B cell (primary cell): ENCODE data around the gene OGG1. TPM values are rescaled to one million over a fixed set of nuclear protein-coding genes. Genes with fewer than 3 reads are reported as not detected.

Experiments used
- ATAC-seq: fragments of 200-7000 bp; cut with Tn5 transposase; one replicate; pipeline ENCODE4 v1.10.0; 2021; ENCODE audit warnings: low read depth, mild to moderate bottlenecking, moderate number of reproducible peaks, moderate library complexity
- CTCF ChIA-PET: fragments of 350-600 bp; sonication (Branson Sonifier 250); formaldehyde crosslinking; loops from one replicate; lab custom pipeline; 2021; ENCODE audit warnings: antibody characterized with exemption, inconsistent platforms; lab: Charles Lee
- POLR2A ChIA-PET: fragments of 350-600 bp; sonication (Branson Sonifier 250); formaldehyde crosslinking; loops from one replicate; lab custom pipeline; 2021; ENCODE audit warnings: antibody characterized with exemption; lab: Charles Lee
- DNase-seq: peaks from one replicate; pipeline ENCODE4 v3.0.0; 2013
- H2AFZ ChIP-seq: 2 replicates; pipeline ENCODE4 v1.6.1; 2012; ENCODE audit warnings: mild to moderate bottlenecking, low read depth, low read length; ENCODE audit not compliant: insufficient read depth, poor library complexity, severe bottlenecking
- H3K27ac ChIP-seq, 2 donors: 1 replicate in 1 of 2; 2 replicates in 1 of 2; pipeline ENCODE4 v1.5.1; 2012 to 2013; ENCODE audit warnings: low read length in 2 of 2, mild to moderate bottlenecking in 2 of 2, moderate library complexity in 1 of 2
- H3K27me3 ChIP-seq, 4 experiments: fragments of 200-600 bp in 1 of 4; sonication (generic) in 1 of 4; replicated peaks in 1 of 4; 1 replicate in 2 of 4; 2 replicates in 2 of 4; pipeline versions ENCODE4 v1.6.1 to v1.7.0; 2013 to 2016; ENCODE audit warnings: low read length in 3 of 4, mild to moderate bottlenecking in 2 of 4, mixed read lengths in 1 of 4, moderate library complexity in 1 of 4; ENCODE audit not compliant: insufficient read depth in 4 of 4, control insufficient read depth in 3 of 4; ENCODE audit errors: control extremely low read depth in 1 of 4
- H3K36me3 ChIP-seq, 2 experiments: replicated peaks in 1 of 2; 1 replicate in 1 of 2; 2 replicates in 1 of 2; pipeline versions ENCODE4 v1.6.1 to v1.7.1; 2013; ENCODE audit warnings: low read length in 1 of 2; ENCODE audit not compliant: insufficient read depth in 2 of 2, control insufficient read depth in 1 of 2; ENCODE audit errors: control extremely low read depth in 1 of 2, extremely low read depth in 1 of 2
- H3K4me1 ChIP-seq, 2 donors: fragments of 200-600 bp in 1 of 2; sonication (generic) in 1 of 2; 1 replicate in 1 of 2; 2 replicates in 1 of 2; pipeline versions ENCODE4 v1.5.1 to v1.6.1; 2013 to 2017; ENCODE audit warnings: low read length in 2 of 2; ENCODE audit not compliant: control insufficient read depth in 2 of 2, insufficient read depth in 2 of 2
- H3K4me2 ChIP-seq: replicated peaks from 2 replicates; pipeline ENCODE3; 2012; ENCODE audit warnings: mild to moderate bottlenecking, low read depth, low read length; ENCODE audit not compliant: poor library complexity, severe bottlenecking
- H3K4me3 ChIP-seq, 5 experiments: fragments of 200-600 bp in 1 of 5; sonication (generic) in 1 of 5; 1 replicate in 3 of 5; 2 replicates in 2 of 5; pipeline versions ENCODE4 v1.5.1 to v1.7.0; 2011 to 2016; ENCODE audit warnings: low read length in 4 of 5, mild to moderate bottlenecking in 4 of 5, low read depth in 2 of 5, control low read depth in 1 of 5, moderate library complexity in 1 of 5; ENCODE audit not compliant: insufficient read depth in 1 of 5; ENCODE audit errors: control extremely low read depth in 1 of 5, extremely low read depth in 1 of 5
- H3K79me2 ChIP-seq: fragments of 200-600 bp; sonication (generic); one replicate; pipeline ENCODE4 v1.6.0; 2016; ENCODE audit warnings: low read length; ENCODE audit not compliant: control insufficient read depth, insufficient read depth
- H3K9ac ChIP-seq: fragments of 200-600 bp; sonication (generic); 2 replicates; pipeline ENCODE4 v1.6.1; 2017; ENCODE audit warnings: mild to moderate bottlenecking, low read length, moderate library complexity
- H3K9me3 ChIP-seq, 3 donors: one replicate each; pipeline versions ENCODE4 v1.6.1 to v1.7.1; 2013; ENCODE audit warnings: low read length in 2 of 3; ENCODE audit not compliant: control insufficient read depth in 2 of 3, insufficient read depth in 1 of 3; ENCODE audit errors: control extremely low read depth in 1 of 3
- H4K20me1 ChIP-seq: 2 replicates; pipeline ENCODE4 v1.6.0; 2012; ENCODE audit warnings: mild to moderate bottlenecking, low read length; ENCODE audit not compliant: insufficient read depth, control insufficient read depth, poor library complexity, severe bottlenecking
- H3K27ac Mint-ChIP-seq: one replicate; pipeline ENCODE4 v1.8.0; 2021; ENCODE audit warnings: mixed read lengths
- H3K27me3 Mint-ChIP-seq: one replicate; pipeline ENCODE4 v1.8.0; 2021; ENCODE audit warnings: mixed read lengths
- H3K4me1 Mint-ChIP-seq: one replicate; pipeline ENCODE4 v1.8.0; 2021; ENCODE audit warnings: mixed read lengths
- H3K4me3 Mint-ChIP-seq: one replicate; pipeline ENCODE4 v1.8.0; 2021; ENCODE audit warnings: mixed read lengths
- H3K9me3 Mint-ChIP-seq: one replicate; pipeline ENCODE4 v1.8.0; 2022; ENCODE audit warnings: mixed read lengths; ENCODE audit not compliant: insufficient read depth
- CTCF ChIP-seq: fragments of 200-600 bp; IDR thresholded peaks from one replicate; pipeline ENCODE4 v1.8.0; 2022; ENCODE audit warnings: antibody characterized with exemption, mild to moderate bottlenecking
- EZH2 ChIP-seq: IDR thresholded peaks from 2 replicates; pipeline ENCODE4 v1.6.1; 2012; ENCODE audit warnings: borderline replicate concordance, low read depth, mild to moderate bottlenecking, moderate library complexity, low read length; ENCODE audit not compliant: insufficient read depth, poor library complexity, severe bottlenecking
- WGBS: methylation state at CpG from one replicate; pipeline ENCODE4 v1.1.5; 2013; ENCODE audit warnings: missing lambda C conversion rate; ENCODE audit not compliant: insufficient coverage; 5-methylcytosine and 5-hydroxymethylcytosine counted together
- intact Hi-C: fragments of 100-400 bp; cut with micrococcal nuclease; formaldehyde crosslinking; loops from one replicate; pipeline ENCODE4 v1.10.0; 2022
- polyA plus RNA-seq: library from polyadenylated mRNA; depleted of rRNA; stranded (reverse); fragments of >200 nt; gene quantifications from 2 replicates; pipeline ENCODE4 v1.2.3, GENCODE V29; 2012
- total RNA-seq, 2 donors: library from RNA; stranded (reverse); fragments of 120-200 nt in 1 of 2; gene quantifications; 1 replicate in 1 of 2; 2 replicates in 1 of 2; pipeline versions ENCODE4 v1.2.3 to v1.2.4, GENCODE V29; 2013 to 2022

OGG1 gene
- total and polyA plus RNA-seq, 2 donors (not counting 1 experiment from before 2014, with no cell fraction given): 45.6 to 81.6 TPM

- CTCF ChIA-PET: interaction anchor here (0.7 to 4.6 kb wide), 10 partner anchors 10 to 276 kb away, joined by 3 to 25 read pairs (median 6); partner anchors contain the start of genes ARPC4, OGG1 and TADA3
- peak overlapping the region; percentile 56 to 82 for H3K27ac ChIP-seq
These were observed 30.7 kb downstream of the OGG1 start for GRCh38 chr3:9780458-9780812.

More at GRCh38 chr3:9780458-9780812, 30.7 kb downstream of the OGG1 start:
- no peak for DNase-seq
- Mint-ChIP-seq H3K27ac (peak overlapping the region; percentile 78), H3K4me1 (peaks cover 59% of the 10 kb centered on the region), H3K9me3 (no peaks in the 10 kb centered on the region), H3K27me3 (no peaks in the 10 kb centered on the region), H3K4me3 (peak overlapping the region; percentile 40)
- POLR2A ChIA-PET: interaction anchor here (0.6 to 3.7 kb wide), 4 partner anchors 12 to 31 kb away, joined by 3 to 18 read pairs (median 6); partner anchors contain the start of genes ARPC4, OGG1 and TADA3
- Histone ChIP-seq H3K4me1 (peaks cover 51 to 59% of the 10 kb centered on the region in 2 donors), H3K4me2 (peak overlapping the region; percentile 59), H3K9ac (peak overlapping the region; percentile 19), H3K9me3 (no peaks in the 10 kb centered on the region), H3K36me3 (peaks cover under 1 to 25% of the 10 kb centered on the region in 2 experiments), H2AFZ (peak overlapping the region; percentile 63), H3K79me2 (peaks cover 6% of the 10 kb centered on the region), H3K27me3 (no peaks in the 10 kb centered on the region), H3K4me3 (peak overlapping the region in 2 of 5 experiments; percentile 1 to 18), H4K20me1 (no peaks in the 10 kb centered on the region)
- 46% methylated on average over 8 of the region's 10 CpGs for WGBS
- peak; percentile 2 for ATAC-seq
- intact Hi-C loops: loop anchor here (1.0 to 5.0 kb wide), 3 partner anchors 12 to 247 kb away; partner anchors contain the start of genes FANCD2 and TADA3
- TF ChIP-seq EZH2 (no peak), CTCF (no peak)
